Peyer's patch (tissue), 4 donors: ENCODE results near the gene AGAP1.

Experiments
- CTCF ChIP-seq, 6 experiments: fragments of 450-650 bp in 4 of 6; fragments of 200-600 bp in 2 of 6; sonication (generic) in 1 of 6; IDR thresholded peaks; one replicate each; pipeline ENCODE4 v1.5.1; 2017 to 2019; ENCODE audit warnings: antibody characterized with exemption in 6 of 6, mild to moderate bottlenecking in 3 of 6, moderate library complexity in 1 of 6
- POLR2A ChIP-seq, 2 donors: fragments of 450-650 bp; IDR thresholded peaks; one replicate each; pipeline ENCODE4 v1.5.1; 2017; ENCODE audit warnings: antibody characterized with exemption in 2 of 2, mild to moderate bottlenecking in 2 of 2, moderate library complexity in 2 of 2

DNA sequence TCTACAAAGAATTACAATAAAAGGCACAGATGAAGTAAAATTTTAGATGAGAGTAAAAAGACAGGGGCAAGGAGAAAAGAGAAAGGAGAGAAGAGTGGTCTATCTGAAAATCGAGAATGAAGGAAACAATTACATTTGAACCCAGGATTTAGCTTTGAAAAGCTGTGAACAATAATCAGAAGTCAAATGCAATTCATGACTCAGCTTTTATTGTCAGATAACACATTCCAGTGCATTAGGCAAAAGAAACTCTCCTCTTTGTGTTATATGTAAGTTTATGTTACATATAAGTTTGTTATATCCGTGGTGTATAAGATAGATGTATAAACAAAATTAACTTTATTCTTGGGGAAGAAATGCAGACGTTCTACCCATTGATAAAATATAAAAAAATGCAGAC is 389.8 kb downstream of the AGAP1 start:
- no peak for TF ChIP-seq CTCF (IDR thresholded peaks at IDR 0.05)
- TF ChIP-seq POLR2A (IDR thresholded peaks at IDR 0.05), result no peak
